ENCODE results near the gene DDX60.

- TF ChIP-seq PKNOX1 (IDR thresholded peaks at IDR 0.05) (no peak), SP1 (IDR thresholded peaks at IDR 0.05) (no peak), CTBP1 (IDR thresholded peaks at IDR 0.05; ENCODE audit: borderline replicate concordance) (no peak), SUZ12 (IDR thresholded peaks at IDR 0.05) (no peak), L3MBTL2 (conservative IDR thresholded peaks at IDR 0.05) (no peak), ELF4 (IDR thresholded peaks at IDR 0.05) (no peak), HDGF (IDR thresholded peaks at IDR 0.05; ENCODE audit: borderline replicate concordance) (no peak), FOXK2 (IDR thresholded peaks at IDR 0.05) (no peak), BHLHE40 (IDR thresholded peaks at IDR 0.05; ENCODE audit: borderline replicate concordance) (no peak), TARDBP (IDR thresholded peaks at IDR 0.05) (no peak), ZNF384 (IDR thresholded peaks at IDR 0.05) (no peak), NFRKB (IDR thresholded peaks at IDR 0.05) (no peak), ARNT (IDR thresholded peaks at IDR 0.05) (no peak), LEF1 (IDR thresholded peaks at IDR 0.05; ENCODE audit: borderline replicate concordance) (no peak)
Measured at GRCh38 chr4:168304744-168305459, 13.7 kb downstream of the DDX60 start.
